ENCODE measurements around the gene ATP5F1E. TPM values are rescaled to one million over a fixed set of nuclear protein-coding genes. Genes with fewer than 3 reads are reported as not detected.

Gene ATP5F1E
- total RNA-seq, 1 donor from 2014 or later = 73.8 TPM

DNA sequence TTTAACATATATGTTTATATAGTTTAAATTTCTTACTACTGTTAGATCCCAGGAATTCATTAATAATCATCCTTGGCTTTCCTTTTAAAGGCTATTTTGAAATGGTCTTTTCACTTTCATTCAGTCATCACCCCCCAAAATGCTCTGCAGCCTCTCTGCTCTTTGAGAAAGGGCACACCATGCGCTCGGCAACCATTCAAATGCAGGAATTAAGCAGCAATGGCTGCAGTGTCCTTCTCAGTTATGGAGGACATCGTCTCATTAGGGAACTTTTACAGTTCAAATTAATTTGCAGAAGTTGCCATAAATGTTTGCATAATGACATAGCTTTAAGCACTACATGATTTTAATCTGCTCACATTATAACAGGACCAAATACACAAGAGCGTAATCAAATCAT lies 6.6 kb downstream of the ATP5F1E start:
- Histone ChIP-seq H3K9me3 (no peaks in the 10 kb centered on the region), H3K4me3 (no peak overlapping the region), H3K27ac (no peak overlapping the region), H3K27me3 (ENCODE audit: low read depth) (no peaks in the 10 kb centered on the region), H3K4me1 (peaks cover 36% of the 10 kb centered on the region), H3K36me3 (peaks cover 78% of the 10 kb centered on the region)
- DNase-seq (no peak), ATAC-seq (no peak)
- intact Hi-C loops (cut with DNase I) = no loop called here
- no peak for TF ChIP-seq CTCF (IDR thresholded peaks at IDR 0.05)

DNA sequence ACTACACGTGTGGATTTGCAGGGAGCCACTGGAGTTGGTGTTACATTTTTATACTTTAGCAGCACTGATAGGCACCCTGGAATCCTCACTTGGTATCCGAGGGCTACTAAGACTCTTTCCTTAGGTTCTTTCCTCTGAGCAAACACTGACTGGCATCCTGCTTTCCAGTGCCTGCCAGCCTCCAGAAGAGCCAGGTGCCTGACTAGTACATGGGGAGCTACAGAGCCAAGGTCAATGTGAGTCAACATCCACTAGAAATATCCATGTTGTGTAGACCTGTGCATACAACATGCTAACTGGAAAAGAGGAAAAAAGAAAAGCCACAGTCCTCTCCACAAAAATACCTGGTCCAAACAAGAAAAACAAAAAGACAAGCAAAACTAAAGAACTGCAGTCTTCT lies 7.0 kb downstream of the ATP5F1E start:
- Histone ChIP-seq H3K27me3 (ENCODE audit: low read depth) (no peaks in the 10 kb centered on the region), H3K4me1 (peaks cover 31% of the 10 kb centered on the region), H3K36me3 (peaks cover 74% of the 10 kb centered on the region), H3K4me3 (no peak overlapping the region), H3K9me3 (no peaks in the 10 kb centered on the region), H3K27ac (no peak overlapping the region)
- no peak for DNase-seq
- no peak for ATAC-seq
- TF ChIP-seq CTCF (IDR thresholded peaks at IDR 0.05) = no peak
- intact Hi-C loops (cut with DNase I) = no loop called here

DNA sequence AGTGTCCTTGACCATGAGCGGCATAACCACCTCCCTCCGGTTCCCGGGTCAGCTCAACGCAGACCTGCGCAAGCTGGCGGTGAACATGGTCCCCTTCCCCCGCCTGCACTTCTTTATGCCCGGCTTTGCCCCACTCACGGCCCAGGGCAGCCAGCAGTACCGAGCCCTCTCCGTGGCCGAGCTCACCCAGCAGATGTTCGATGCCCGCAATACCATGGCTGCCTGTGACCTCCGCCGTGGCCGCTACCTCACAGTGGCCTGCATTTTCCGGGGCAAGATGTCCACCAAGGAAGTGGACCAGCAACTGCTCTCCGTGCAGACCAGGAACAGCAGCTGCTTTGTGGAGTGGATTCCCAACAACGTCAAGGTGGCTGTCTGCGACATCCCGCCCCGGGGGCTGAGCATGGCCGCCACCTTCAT lies 8.0 kb downstream of the ATP5F1E start:
- Histone ChIP-seq H3K4me3 (no peak overlapping the region), H3K9me3 (no peaks in the 10 kb centered on the region), H3K4me1 (peaks cover 22% of the 10 kb centered on the region), H3K27me3 (ENCODE audit: low read depth) (no peaks in the 10 kb centered on the region), H3K27ac (no peak overlapping the region), H3K36me3 (peaks cover 64% of the 10 kb centered on the region)
- TF ChIP-seq CTCF (IDR thresholded peaks at IDR 0.05) = no peak
- ATAC-seq = no peak
- peak; percentile 31 for DNase-seq
- intact Hi-C loops (cut with DNase I) = no loop called here

GRCh38 chr20:59023616-59024015 lies 8.5 kb downstream of the ATP5F1E start:
- Histone ChIP-seq H3K27ac (no peak overlapping the region), H3K9me3 (no peaks in the 10 kb centered on the region), H3K36me3 (peaks cover 59% of the 10 kb centered on the region), H3K4me3 (no peak overlapping the region), H3K27me3 (ENCODE audit: low read depth) (no peaks in the 10 kb centered on the region), H3K4me1 (peaks cover 17% of the 10 kb centered on the region)
- intact Hi-C loops (cut with DNase I) = no loop called here
- no peak for TF ChIP-seq CTCF (IDR thresholded peaks at IDR 0.05)
- DNase-seq (peak; percentile 30), ATAC-seq (no peak)

- no peak for DNase-seq
- Histone ChIP-seq H3K9me3 (no peaks in the 10 kb centered on the region), H3K27ac (no peak overlapping the region), H3K4me3 (no peak overlapping the region), H3K4me1 (peaks cover 8% of the 10 kb centered on the region), H3K27me3 (ENCODE audit: low read depth) (no peaks in the 10 kb centered on the region), H3K36me3 (peaks cover 51% of the 10 kb centered on the region)
- intact Hi-C loops (cut with DNase I) = no loop called here
- ATAC-seq = no peak
- TF ChIP-seq CTCF (IDR thresholded peaks at IDR 0.05) = no peak
Observed at GRCh38 chr20:59022754-59023153, 9.4 kb downstream of the ATP5F1E start.

Data from lower lobe of right lung (tissue), 2 donors.